GM08714 (cell line): ENCODE measurements around the gene KRTAP13-3.

Experiments used
- H3K4me3 ChIP-seq: fragments of 200-500 bp; sonication (Bioruptor generic); 2 replicates; pipeline ENCODE4 v1.5.1; 2014; ENCODE audit warnings: mild to moderate bottlenecking, low read length, inconsistent platforms
- ZNF274 ChIP-seq: IDR thresholded peaks from 2 replicates; pipeline ENCODE4 v1.6.1; 2012; ENCODE audit warnings: mild to moderate bottlenecking, low read depth, low read length

Gene KRTAP13-3

GRCh38 chr21:30395731-30396130 is 30.0 kb downstream of the KRTAP13-3 start, which contains the start of gene KRTAP13-1:
Gene KRTAP13-1 (plus strand): TSS chr21:30396031. CDS start chr21:30396087, 56 bp downstream.
- H3K4me3 ChIP-seq = no peak within 1 kb of the TSS
- TF ChIP-seq ZNF274 = no peak

DNA sequence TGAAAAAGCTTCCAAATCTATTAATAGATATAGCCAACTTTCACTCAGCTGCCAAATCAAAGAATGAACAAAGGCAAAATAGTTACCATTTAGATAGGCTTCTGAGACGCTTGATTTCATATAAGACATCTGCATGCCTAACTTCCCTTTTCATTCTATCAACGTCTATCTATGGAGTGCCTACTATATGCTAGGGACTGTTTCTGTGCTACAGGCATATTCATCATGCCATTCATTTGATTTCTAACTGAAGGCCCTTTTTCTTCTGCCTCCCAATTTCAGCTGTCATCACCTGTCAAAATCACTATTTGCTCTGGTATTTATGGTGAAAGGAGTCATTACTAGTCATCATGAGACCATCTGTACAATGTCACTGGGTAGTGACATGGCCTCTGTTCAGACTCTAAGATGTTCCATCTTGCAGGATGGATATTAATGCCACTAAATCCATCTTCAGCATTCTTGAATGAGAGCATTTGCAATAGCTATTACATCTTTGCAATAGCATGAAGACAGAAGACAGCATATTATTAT is 34.2 kb downstream of the KRTAP13-3 start:
- no peak overlapping the region for H3K4me3 ChIP-seq
- no peak for TF ChIP-seq ZNF274

DNA sequence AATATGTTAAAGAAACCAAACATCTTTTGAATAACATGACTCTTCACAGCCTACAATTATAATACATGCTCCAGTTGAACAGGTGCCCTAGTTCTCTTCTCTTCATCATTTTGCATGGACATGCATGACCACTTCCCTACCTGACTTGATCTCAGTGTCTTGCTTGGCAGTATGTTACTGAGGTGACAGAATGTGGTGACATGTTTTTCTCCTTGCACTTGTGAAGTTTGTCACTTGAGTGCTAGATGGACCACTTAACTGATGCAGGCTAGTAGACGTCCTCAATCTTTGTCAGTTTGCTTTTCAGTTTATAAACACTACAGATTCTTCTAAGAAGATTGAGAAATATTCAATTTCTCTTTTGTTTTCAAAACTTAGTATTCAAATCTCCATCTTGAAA is 43.5 kb downstream of the KRTAP13-3 start:
- no peak overlapping the region for H3K4me3 ChIP-seq
- TF ChIP-seq ZNF274 = no peak
